ENCODE data around the gene RPS28. TPM values are rescaled to one million over a fixed set of nuclear protein-coding genes. Genes with fewer than 3 reads are reported as not detected.

RPS28 gene
- total RNA-seq, 1 donor from 2014 or later = 1,552 TPM

- Mint-ChIP-seq H3K4me3 (ENCODE audit: low read depth) (no peak overlapping the region), H3K36me3 (ENCODE audit: insufficient read depth) (no peaks in the 10 kb centered on the region), H3K27ac (no peak overlapping the region), H3K9me3 (ENCODE audit: low read depth) (no peaks in the 10 kb centered on the region), H3K4me1 (ENCODE audit: low read depth) (no peaks in the 10 kb centered on the region), H3K27me3 (peaks cover 55% of the 10 kb centered on the region)
- no peak for DNase-seq (ENCODE audit: low spot score, unreplicated experiment)
- TF ChIP-seq CTCF (IDR thresholded peaks at IDR 0.05; ENCODE audit: unreplicated experiment) = no peak
These were observed 12.6 kb downstream of the RPS28 start for GRCh38 chr19:8333767-8334457.

DNA sequence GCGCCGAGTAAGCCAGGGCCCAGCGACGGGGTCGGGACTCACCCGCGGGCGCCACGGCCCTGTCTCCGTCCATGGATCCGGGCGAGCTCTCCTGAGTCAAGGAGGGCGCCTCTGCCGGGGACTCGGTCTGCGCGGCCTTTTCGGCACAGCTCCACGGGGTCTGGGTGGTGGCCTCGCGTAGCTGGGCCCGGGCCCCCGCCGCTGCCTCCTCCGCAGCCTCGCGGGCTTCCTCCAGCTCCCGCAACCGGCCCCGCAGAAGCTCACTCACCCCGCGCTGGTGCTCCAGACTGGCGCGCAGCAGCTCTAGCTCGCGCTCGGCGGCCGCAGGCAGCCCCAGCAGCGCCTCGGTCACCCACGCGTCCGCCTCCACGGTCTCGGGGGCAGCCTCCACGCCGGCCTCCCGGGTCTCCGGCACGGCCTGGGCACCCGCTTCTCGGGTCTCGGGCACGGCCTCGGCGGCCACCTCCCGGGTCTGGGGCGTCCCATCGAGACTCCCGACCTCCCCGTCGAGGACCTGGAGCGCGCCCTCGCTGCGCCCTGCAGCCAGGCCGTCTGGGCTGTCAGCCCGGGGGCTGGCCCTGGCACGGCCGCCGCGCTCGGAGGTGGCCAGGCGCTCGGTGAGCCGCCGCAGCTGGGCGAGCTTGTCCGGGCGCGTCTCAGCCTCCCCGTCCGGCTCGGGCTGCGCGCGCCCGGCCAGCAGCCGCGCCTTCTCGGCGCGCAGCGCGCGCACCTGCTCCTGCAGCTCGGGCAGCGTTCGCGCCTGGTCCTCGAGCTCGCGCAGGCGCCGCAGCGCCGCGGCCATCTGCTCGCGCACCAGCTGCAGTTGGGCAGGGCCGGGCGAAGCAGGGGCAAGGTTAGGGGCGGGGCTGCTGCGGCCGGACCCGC is 13.4 kb downstream of the RPS28 start:
- H3K4me1 Mint-ChIP-seq (ENCODE audit: low read depth) = no peaks in the 10 kb centered on the region
- peaks cover 60% of the 10 kb centered on the region for H3K27me3 Mint-ChIP-seq
- H3K36me3 Mint-ChIP-seq (ENCODE audit: insufficient read depth) = no peaks in the 10 kb centered on the region
- TF ChIP-seq CTCF (IDR thresholded peaks at IDR 0.05; ENCODE audit: unreplicated experiment) = no peak
- peak; percentile 53 for DNase-seq (ENCODE audit: low spot score, unreplicated experiment)
- H3K4me3 Mint-ChIP-seq (ENCODE audit: low read depth) = no peak overlapping the region
- H3K27ac Mint-ChIP-seq = no peak overlapping the region
- H3K9me3 Mint-ChIP-seq (ENCODE audit: low read depth) = no peaks in the 10 kb centered on the region

DNA sequence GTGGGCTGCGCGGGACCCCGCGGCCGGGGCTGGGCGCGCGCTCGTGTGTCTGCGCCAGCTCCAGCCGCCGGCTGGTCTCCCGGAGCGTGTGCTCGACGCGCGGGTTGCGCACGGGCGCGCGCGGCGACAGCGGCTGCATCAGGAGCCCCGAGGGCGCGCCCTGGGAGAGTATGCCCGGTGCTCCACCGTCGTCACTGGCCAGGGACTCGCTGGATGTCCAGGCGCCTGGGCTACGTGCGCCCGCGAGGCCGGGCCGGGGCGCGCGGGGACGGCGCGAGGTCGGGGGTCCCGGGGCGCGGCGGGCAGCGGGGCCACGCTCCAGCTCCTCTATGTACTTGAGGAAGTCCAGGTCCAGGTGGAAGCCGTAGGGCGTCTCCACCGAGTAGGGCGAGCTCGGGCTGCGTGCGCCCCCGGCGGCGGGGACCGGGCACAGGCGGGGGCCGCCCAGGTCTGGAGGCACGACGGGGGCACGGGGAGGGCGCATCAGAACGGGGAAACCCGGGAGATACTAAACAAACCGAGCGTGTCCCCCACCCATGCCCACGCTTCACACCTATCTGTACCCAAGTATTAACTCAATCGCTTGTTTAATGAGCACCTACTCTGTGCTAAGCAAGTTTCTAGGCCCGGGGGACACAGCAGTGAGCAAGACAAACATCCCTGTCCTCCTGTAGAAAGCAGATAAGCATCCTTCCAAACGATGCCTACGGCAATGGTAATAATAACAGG is 14.2 kb downstream of the RPS28 start:
- H3K9me3 Mint-ChIP-seq (ENCODE audit: low read depth) = no peaks in the 10 kb centered on the region
- H3K4me3 Mint-ChIP-seq (ENCODE audit: low read depth) = peak overlapping the region; percentile 42
- no peak overlapping the region for H3K27ac Mint-ChIP-seq
- peaks cover 62% of the 10 kb centered on the region for H3K27me3 Mint-ChIP-seq
- H3K36me3 Mint-ChIP-seq (ENCODE audit: insufficient read depth) = no peaks in the 10 kb centered on the region
- TF ChIP-seq CTCF (IDR thresholded peaks at IDR 0.05; ENCODE audit: unreplicated experiment) = peak; percentile 47
- no peaks in the 10 kb centered on the region for H3K4me1 Mint-ChIP-seq (ENCODE audit: low read depth)
- DNase-seq (ENCODE audit: low spot score, unreplicated experiment) = no peak

DNA sequence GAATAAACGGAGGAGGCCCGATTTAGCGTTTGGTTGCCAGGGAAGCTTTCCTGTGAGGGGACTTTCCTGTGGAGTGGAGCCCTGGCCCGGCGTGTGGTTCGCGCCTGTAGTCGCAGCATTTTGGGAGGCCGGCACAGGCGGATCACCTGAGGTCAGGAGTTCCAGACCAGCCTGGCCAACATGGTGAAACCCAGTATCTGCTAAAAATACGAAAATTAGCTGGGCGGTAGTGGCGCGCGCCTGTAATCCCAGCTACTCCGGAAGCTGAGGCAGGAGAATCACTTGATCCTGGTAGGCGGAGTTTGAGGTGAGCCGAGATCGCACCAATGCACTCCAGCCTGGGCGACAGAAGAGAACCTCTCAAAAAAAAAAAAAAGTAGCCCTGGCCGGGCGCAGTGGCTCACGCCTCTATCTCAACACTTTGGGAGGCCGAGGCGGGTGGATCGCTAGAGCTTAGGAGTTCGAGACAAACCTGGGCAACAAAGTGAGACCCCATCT is 14.8 kb downstream of the RPS28 start:
- Mint-ChIP-seq H3K36me3 (ENCODE audit: insufficient read depth) (no peaks in the 10 kb centered on the region), H3K27me3 (peaks cover 64% of the 10 kb centered on the region), H3K4me3 (ENCODE audit: low read depth) (peak overlapping the region; percentile 42), H3K9me3 (ENCODE audit: low read depth) (no peaks in the 10 kb centered on the region), H3K27ac (no peak overlapping the region), H3K4me1 (ENCODE audit: low read depth) (no peaks in the 10 kb centered on the region)
- no peak for TF ChIP-seq CTCF (IDR thresholded peaks at IDR 0.05; ENCODE audit: unreplicated experiment)
- no peak for DNase-seq (ENCODE audit: low spot score, unreplicated experiment)

GRCh38 chr19:8336660-8337059 is 15.4 kb downstream of the RPS28 start:
- no peak overlapping the region for H3K27ac Mint-ChIP-seq
- no peaks in the 10 kb centered on the region for H3K9me3 Mint-ChIP-seq (ENCODE audit: low read depth)
- no peak for TF ChIP-seq CTCF (IDR thresholded peaks at IDR 0.05; ENCODE audit: unreplicated experiment)
- peaks cover 61% of the 10 kb centered on the region for H3K27me3 Mint-ChIP-seq
- no peaks in the 10 kb centered on the region for H3K36me3 Mint-ChIP-seq (ENCODE audit: insufficient read depth)
- H3K4me3 Mint-ChIP-seq (ENCODE audit: low read depth) = no peak overlapping the region
- no peak for DNase-seq (ENCODE audit: low spot score, unreplicated experiment)
- H3K4me1 Mint-ChIP-seq (ENCODE audit: low read depth) = no peaks in the 10 kb centered on the region
